ENCODE results near the gene EML6.

EML6 gene

GRCh38 chr2:55001716-55002115, 278.3 kb downstream of the EML6 start:
- H3K9me3 ChIP-seq (ENCODE audit: low read length) = no peaks in the 10 kb centered on the region
- H3K36me3 ChIP-seq (ENCODE audit: insufficient read depth, low read length) = no peaks in the 10 kb centered on the region
- peaks cover 70% of the 10 kb centered on the region for H3K4me1 ChIP-seq (ENCODE audit: insufficient read depth, low read length)
- H3K27me3 ChIP-seq (ENCODE audit: control insufficient read depth in 1 of 2, insufficient read depth in 2 of 2, low read length in 2 of 2) = no peaks in the 10 kb centered on the region
- no peak overlapping the region for H3K4me3 ChIP-seq (ENCODE audit: low read depth in 1 of 2, low read length in 2 of 2)
- H3K27ac ChIP-seq (ENCODE audit: low read depth, low read length) = no peak overlapping the region
- H3K9ac ChIP-seq (ENCODE audit: low read length) = no peak overlapping the region

DNA sequence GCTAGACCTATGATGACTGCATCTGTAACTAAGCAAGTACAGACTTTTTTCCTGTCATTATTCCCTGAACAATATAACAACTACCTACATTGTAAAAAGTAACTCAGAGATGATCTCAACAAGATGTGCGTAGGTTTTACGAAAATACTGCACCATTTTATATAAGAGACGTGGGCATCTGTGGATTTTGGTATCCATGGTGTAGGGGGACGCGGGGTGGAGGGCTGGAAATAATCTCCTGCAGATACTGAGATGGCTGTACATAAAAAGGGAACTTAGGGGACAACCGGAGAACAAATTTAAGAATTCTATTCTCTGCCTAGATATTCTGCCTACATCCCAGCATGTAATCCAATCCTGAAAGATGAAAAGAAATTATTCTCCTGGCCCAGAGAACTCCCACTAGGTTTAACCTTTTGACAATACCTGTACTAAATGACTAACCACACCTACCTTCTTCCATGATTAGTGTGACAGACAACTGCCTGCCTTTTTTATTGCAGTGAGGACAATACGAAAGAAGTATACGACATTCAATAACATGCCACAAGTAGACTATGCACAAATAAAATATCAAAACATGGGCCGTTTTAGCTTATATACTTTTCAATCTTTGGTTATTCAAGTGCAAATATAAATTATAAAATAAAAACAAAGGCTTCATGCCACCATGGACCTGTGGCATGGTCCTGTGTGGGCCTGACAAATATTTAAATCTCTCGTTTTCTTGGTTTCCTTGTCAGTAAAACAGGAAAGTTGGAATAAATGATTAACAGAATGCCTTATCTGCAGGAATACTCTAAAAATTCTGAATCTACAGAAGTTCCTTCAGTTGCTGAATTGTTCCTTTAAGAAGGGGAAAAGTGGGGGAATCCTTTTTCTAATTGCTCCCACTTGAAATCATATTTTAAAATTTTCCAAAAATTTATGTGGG, 280.5 kb downstream of the EML6 start:
- H3K27ac ChIP-seq (ENCODE audit: low read depth, low read length) = no peak overlapping the region
- H3K4me3 ChIP-seq (ENCODE audit: low read depth in 1 of 2, low read length in 2 of 2) = no peak overlapping the region
- H3K9me3 ChIP-seq (ENCODE audit: low read length) = no peaks in the 10 kb centered on the region
- H3K36me3 ChIP-seq (ENCODE audit: insufficient read depth, low read length) = no peaks in the 10 kb centered on the region
- no peaks in the 10 kb centered on the region for H3K27me3 ChIP-seq (ENCODE audit: control insufficient read depth in 1 of 2, insufficient read depth in 2 of 2, low read length in 2 of 2)
- peaks cover 62% of the 10 kb centered on the region for H3K4me1 ChIP-seq (ENCODE audit: insufficient read depth, low read length)
- H3K9ac ChIP-seq (ENCODE audit: low read length) = no peak overlapping the region

- no peak overlapping the region for H3K4me3 ChIP-seq (ENCODE audit: low read depth in 1 of 2, low read length in 2 of 2)
- peaks cover 59% of the 10 kb centered on the region for H3K4me1 ChIP-seq (ENCODE audit: insufficient read depth, low read length)
Measured at GRCh38 chr2:55006306-55006705, 282.8 kb downstream of the EML6 start.

GRCh38 chr2:55009277-55010060, 286.0 kb downstream of the EML6 start:
- Histone ChIP-seq H3K4me3 (ENCODE audit: low read depth in 1 of 2, low read length in 2 of 2) (peak overlapping the region; percentile 0 to 61), H3K4me1 (ENCODE audit: insufficient read depth, low read length) (peaks cover 68% of the 10 kb centered on the region), H3K27ac (ENCODE audit: low read depth, low read length) (no peak overlapping the region)

More at GRCh38 chr2:55006306-55006705, 282.8 kb downstream of the EML6 start:
- Histone ChIP-seq H3K9me3 (ENCODE audit: low read length) (no peaks in the 10 kb centered on the region), H3K36me3 (ENCODE audit: insufficient read depth, low read length) (no peaks in the 10 kb centered on the region), H3K27me3 (ENCODE audit: control insufficient read depth in 1 of 2, insufficient read depth in 2 of 2, low read length in 2 of 2) (no peaks in the 10 kb centered on the region), H3K9ac (ENCODE audit: low read length) (no peak overlapping the region), H3K27ac (ENCODE audit: low read depth, low read length) (no peak overlapping the region)

GRCh38 chr2:55010149-55010591, 286.7 kb downstream of the EML6 start:
- Histone ChIP-seq H3K9ac (ENCODE audit: low read length) (peak overlapping the region; percentile 7), H3K4me3 (ENCODE audit: low read depth in 1 of 2, low read length in 2 of 2) (peak overlapping the region; percentile 0 to 61), H3K4me1 (ENCODE audit: insufficient read depth, low read length) (peaks cover 74% of the 10 kb centered on the region), H3K27ac (ENCODE audit: low read depth, low read length) (no peak overlapping the region), H3K9me3 (ENCODE audit: low read length) (no peaks in the 10 kb centered on the region), H3K27me3 (ENCODE audit: control insufficient read depth in 1 of 2, insufficient read depth in 2 of 2, low read length in 2 of 2) (no peaks in the 10 kb centered on the region), H3K36me3 (ENCODE audit: insufficient read depth, low read length) (no peaks in the 10 kb centered on the region)

More at GRCh38 chr2:55009277-55010060, 286.0 kb downstream of the EML6 start:
- no peaks in the 10 kb centered on the region for H3K9me3 ChIP-seq (ENCODE audit: low read length)
- H3K27me3 ChIP-seq (ENCODE audit: control insufficient read depth in 1 of 2, insufficient read depth in 2 of 2, low read length in 2 of 2) = no peaks in the 10 kb centered on the region
- H3K36me3 ChIP-seq (ENCODE audit: insufficient read depth, low read length) = no peaks in the 10 kb centered on the region
- H3K9ac ChIP-seq (ENCODE audit: low read length) = peak overlapping the region; percentile 7

DNA sequence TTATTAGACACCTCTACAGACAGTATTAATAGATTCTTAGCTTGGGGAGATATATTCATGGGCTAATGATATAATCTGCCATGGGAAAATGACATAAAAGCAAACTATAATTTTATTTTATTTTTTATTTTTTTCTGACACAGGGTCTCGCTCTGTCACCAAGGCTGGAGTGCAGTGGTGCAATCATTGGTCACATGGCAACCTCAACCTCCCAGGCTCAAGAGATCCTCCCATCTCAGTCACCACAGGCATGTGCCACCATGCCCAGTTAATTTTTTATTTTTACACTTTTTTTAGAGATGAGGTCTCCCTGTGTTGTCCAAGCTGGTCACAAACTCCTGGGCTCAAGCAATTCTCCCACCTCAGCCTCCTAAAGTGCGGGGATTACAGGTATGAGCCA, 287.5 kb downstream of the EML6 start:
- Histone ChIP-seq H3K9me3 (ENCODE audit: low read length) (no peaks in the 10 kb centered on the region), H3K4me3 (ENCODE audit: low read depth in 1 of 2, low read length in 2 of 2) (no peak overlapping the region), H3K27ac (ENCODE audit: low read depth, low read length) (no peak overlapping the region), H3K36me3 (ENCODE audit: insufficient read depth, low read length) (no peaks in the 10 kb centered on the region), H3K27me3 (ENCODE audit: control insufficient read depth in 1 of 2, insufficient read depth in 2 of 2, low read length in 2 of 2) (no peaks in the 10 kb centered on the region), H3K9ac (ENCODE audit: low read length) (no peak overlapping the region), H3K4me1 (ENCODE audit: insufficient read depth, low read length) (peaks cover 76% of the 10 kb centered on the region)

GRCh38 chr2:55011831-55012671, 288.6 kb downstream of the EML6 start:
- Histone ChIP-seq H3K27ac (ENCODE audit: low read depth, low read length) (peak overlapping the region; percentile 48), H3K4me1 (ENCODE audit: insufficient read depth, low read length) (peaks cover 65% of the 10 kb centered on the region), H3K27me3 (ENCODE audit: control insufficient read depth in 1 of 2, insufficient read depth in 2 of 2, low read length in 2 of 2) (no peaks in the 10 kb centered on the region), H3K4me3 (ENCODE audit: low read depth in 1 of 2, low read length in 2 of 2) (no peak overlapping the region), H3K9ac (ENCODE audit: low read length) (no peak overlapping the region), H3K36me3 (ENCODE audit: insufficient read depth, low read length) (no peaks in the 10 kb centered on the region), H3K9me3 (ENCODE audit: low read length) (no peaks in the 10 kb centered on the region)

DNA sequence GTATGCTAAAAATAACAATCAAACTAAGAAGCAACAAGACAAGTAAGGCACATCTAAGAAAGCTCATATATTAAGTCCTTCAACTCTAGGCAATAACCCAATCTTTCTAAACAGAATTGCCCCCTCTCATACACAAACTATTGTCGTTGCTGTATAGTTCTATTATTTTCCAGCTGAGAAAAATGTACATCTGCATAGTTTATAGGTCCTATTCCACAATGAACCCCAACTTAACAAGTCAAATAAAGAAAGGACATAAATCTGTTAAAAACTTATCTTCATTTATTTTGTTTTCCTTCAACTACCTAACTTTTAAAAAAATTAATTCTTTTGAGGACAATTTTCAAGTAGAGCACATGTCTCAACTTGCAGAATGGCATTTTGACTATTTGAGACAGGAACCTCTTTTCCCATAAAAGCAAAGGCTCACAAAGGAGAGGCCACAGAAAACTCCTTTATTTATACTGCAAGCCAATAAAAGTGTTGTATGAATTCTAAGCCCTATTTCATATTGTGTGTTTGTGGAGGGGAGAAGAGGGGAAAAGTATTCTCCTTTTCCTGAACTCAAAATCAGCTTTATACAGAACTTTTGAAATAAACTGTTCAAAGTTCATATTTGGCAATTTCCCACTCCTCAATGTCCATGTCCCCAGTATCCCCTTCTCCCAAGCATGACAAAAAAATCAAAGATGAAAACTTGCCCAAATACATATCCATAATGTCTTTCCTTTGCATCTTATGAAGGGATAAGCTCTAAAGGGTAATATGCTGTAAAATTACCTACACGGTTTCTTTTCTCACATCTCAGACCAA, 289.4 kb downstream of the EML6 start:
- H3K9ac ChIP-seq (ENCODE audit: low read length) = no peak overlapping the region
- peaks cover 57% of the 10 kb centered on the region for H3K4me1 ChIP-seq (ENCODE audit: insufficient read depth, low read length)
- no peak overlapping the region for H3K4me3 ChIP-seq (ENCODE audit: low read depth in 1 of 2, low read length in 2 of 2)
- H3K27ac ChIP-seq (ENCODE audit: low read depth, low read length) = peak overlapping the region; percentile 19
- H3K27me3 ChIP-seq (ENCODE audit: control insufficient read depth in 1 of 2, insufficient read depth in 2 of 2, low read length in 2 of 2) = no peaks in the 10 kb centered on the region
- no peaks in the 10 kb centered on the region for H3K9me3 ChIP-seq (ENCODE audit: low read length)
- H3K36me3 ChIP-seq (ENCODE audit: insufficient read depth, low read length) = no peaks in the 10 kb centered on the region

GRCh38 chr2:55013936-55014335, 290.5 kb downstream of the EML6 start:
- no peaks in the 10 kb centered on the region for H3K36me3 ChIP-seq (ENCODE audit: insufficient read depth, low read length)
- H3K9ac ChIP-seq (ENCODE audit: low read length) = no peak overlapping the region
- H3K9me3 ChIP-seq (ENCODE audit: low read length) = no peaks in the 10 kb centered on the region
- H3K27me3 ChIP-seq (ENCODE audit: control insufficient read depth in 1 of 2, insufficient read depth in 2 of 2, low read length in 2 of 2) = no peaks in the 10 kb centered on the region
- peaks cover 57% of the 10 kb centered on the region for H3K4me1 ChIP-seq (ENCODE audit: insufficient read depth, low read length)
- H3K4me3 ChIP-seq (ENCODE audit: low read depth in 1 of 2, low read length in 2 of 2) = no peak overlapping the region
- H3K27ac ChIP-seq (ENCODE audit: low read depth, low read length) = no peak overlapping the region
